PFSK-1 (cell line): ENCODE results near the gene DKKL1.

Experiments
- FOXP2 ChIP-seq: optimal IDR thresholded peaks from 2 replicates; pipeline ENCODE3; 2011; ENCODE audit warnings: borderline replicate concordance, control low read depth, inconsistent platforms; ENCODE audit not compliant: insufficient read depth; ENCODE audit errors: extremely low read length, extremely low read depth
- POLR2AphosphoS5 ChIP-seq: IDR thresholded peaks from 2 replicates; pipeline ENCODE4 v1.6.1; 2012; ENCODE audit warnings: low read depth, mild to moderate bottlenecking, control low read depth, low read length, moderate library complexity
- REST ChIP-seq, 2 experiments: IDR thresholded peaks; 2 replicates each; pipeline versions ENCODE4 v1.6.1 to v1.8.0; 2011 to 2012; ENCODE audit warnings: low read depth in 2 of 2, low read length in 2 of 2, control low read depth in 1 of 2, inconsistent platforms in 1 of 2, mild to moderate bottlenecking in 1 of 2, moderate library complexity in 1 of 2; ENCODE audit not compliant: insufficient read depth in 1 of 2
- SIN3A ChIP-seq: IDR thresholded peaks from 2 replicates; pipeline ENCODE4 v1.6.1; 2012; ENCODE audit warnings: mild to moderate bottlenecking, low read length, moderate library complexity, borderline replicate concordance; ENCODE audit not compliant: insufficient read depth
- TAF1 ChIP-seq: IDR thresholded peaks from 2 replicates; pipeline ENCODE4 v1.6.1; 2012; ENCODE audit warnings: low read length, control low read depth, borderline replicate concordance; ENCODE audit not compliant: insufficient read depth

The DKKL1 gene

GRCh38 chr19:49393881-49394280 is 30.2 kb downstream of the DKKL1 start:
- TF ChIP-seq SIN3A (no peak), POLR2AphosphoS5 (no peak), REST (IDR thresholded peaks at IDR 0.05; ENCODE audit: insufficient read depth in 1 of 2, low read depth in 2 of 2, low read length in 2 of 2) (no peak), FOXP2 (no peak), TAF1 (no peak)

GRCh38 chr19:49395581-49396407 is 32.1 kb downstream of the DKKL1 start:
- TF ChIP-seq FOXP2 = no peak
- TF ChIP-seq POLR2AphosphoS5 = no peak
- TF ChIP-seq TAF1 = no peak
- TF ChIP-seq REST (IDR thresholded peaks at IDR 0.05; ENCODE audit: insufficient read depth in 1 of 2, low read depth in 2 of 2, low read length in 2 of 2) = no peak
- TF ChIP-seq SIN3A = no peak

- TF ChIP-seq REST (IDR thresholded peaks at IDR 0.05; ENCODE audit: insufficient read depth in 1 of 2, low read depth in 2 of 2, low read length in 2 of 2) (no peak), SIN3A (no peak), POLR2AphosphoS5 (no peak), TAF1 (no peak)
Observed at GRCh38 chr19:49396738-49397505, 33.2 kb downstream of the DKKL1 start.

GRCh38 chr19:49398001-49398615 is 34.4 kb downstream of the DKKL1 start:
- no peak for TF ChIP-seq TAF1
- TF ChIP-seq REST (IDR thresholded peaks at IDR 0.05; ENCODE audit: insufficient read depth in 1 of 2, low read depth in 2 of 2, low read length in 2 of 2) = no peak
- TF ChIP-seq FOXP2 = no peak
- no peak for TF ChIP-seq POLR2AphosphoS5
- TF ChIP-seq SIN3A = no peak
